ENCODE data around the gene TSPAN31.

TSPAN31 gene

DNA sequence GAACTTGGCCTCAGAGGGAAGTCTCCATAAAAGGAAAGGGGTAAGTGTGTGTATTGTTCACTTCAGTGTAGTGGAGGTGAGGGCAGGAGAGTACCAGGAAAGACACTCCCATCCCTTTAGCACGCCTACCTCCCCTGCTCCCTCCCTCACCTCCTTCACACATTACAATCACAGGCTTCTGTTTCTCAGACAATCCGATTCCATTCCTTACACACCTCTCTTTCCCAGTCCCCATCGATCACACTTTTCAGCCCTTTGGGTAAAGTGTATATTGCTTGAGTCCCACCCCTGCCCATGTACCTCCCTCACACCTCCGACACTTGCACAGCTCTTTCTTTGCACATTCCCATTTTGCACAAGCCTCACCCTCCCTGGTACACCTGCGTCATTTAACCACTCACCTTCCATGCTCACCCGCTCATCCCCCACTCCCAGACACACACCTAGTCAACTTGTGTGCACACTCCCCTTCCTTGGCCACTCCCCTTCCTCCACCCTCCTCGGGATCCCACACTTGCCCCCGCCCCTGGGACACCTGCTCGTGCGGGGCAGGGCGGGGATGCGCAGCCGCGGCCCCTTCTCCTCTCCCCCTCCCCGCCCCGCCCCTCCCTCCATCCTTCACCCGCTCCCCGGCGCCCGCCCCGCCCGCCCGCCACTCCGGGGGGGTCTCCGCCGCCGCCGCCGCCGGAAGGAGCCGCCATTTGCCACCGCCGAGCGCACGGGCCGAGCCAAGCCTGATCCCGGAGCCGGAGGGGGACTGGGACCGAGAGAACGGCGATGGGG lies 9.8 kb downstream of the TSPAN31 start, which contains the start of gene MARCHF9:
Gene MARCHF9 (plus strand): TSS at position 693 of the 783 bp plus-strand sequence. CDS start 426 bp downstream, outside the sequence.
- peak in 1 of 2 experiments; percentile 52 for DNase-seq

- no peak for DNase-seq
Observed at GRCh38 chr12:57755194-57755453, 10.3 kb downstream of the TSPAN31 start.

DNA sequence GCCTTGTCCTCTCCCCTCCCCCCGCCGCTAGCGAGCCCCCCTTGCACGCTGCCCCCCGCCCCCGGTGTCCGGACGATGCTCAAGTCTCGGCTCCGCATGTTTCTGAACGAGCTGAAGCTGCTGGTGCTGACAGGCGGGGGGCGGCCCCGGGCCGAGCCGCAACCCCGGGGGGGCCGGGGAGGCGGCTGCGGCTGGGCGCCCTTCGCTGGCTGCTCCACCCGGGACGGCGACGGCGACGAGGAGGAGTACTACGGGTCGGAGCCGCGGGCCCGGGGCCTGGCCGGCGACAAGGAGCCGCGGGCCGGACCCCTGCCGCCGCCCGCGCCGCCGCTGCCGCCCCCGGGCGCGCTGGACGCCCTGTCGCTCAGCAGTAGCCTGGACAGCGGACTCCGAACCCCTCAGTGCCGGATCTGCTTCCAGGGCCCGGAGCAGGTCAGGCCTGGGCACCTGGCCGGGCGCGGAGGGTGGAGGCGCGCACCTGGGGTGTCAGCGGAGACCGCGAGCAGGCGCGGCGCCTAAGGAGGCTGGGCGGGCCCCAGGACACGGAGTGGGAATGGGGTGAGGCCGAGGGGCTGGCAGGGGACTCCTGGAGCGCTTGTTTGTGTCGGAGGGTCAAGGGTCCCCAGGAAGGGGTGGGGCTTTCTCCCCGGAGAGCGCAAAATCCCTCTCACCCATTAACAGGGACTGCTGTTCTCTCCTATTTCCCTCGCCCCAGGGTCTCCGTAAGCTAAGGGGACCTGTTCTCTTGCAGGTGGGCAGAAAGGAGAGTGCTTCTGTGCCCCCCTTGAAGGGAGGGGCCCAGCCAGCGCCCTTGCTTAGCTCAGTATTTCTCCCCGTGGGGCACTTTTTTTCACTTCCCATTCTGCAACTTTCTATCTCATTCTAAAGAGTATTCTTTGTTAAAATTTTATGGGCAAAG lies 10.9 kb downstream of the TSPAN31 start:
- no peak for DNase-seq

DNA sequence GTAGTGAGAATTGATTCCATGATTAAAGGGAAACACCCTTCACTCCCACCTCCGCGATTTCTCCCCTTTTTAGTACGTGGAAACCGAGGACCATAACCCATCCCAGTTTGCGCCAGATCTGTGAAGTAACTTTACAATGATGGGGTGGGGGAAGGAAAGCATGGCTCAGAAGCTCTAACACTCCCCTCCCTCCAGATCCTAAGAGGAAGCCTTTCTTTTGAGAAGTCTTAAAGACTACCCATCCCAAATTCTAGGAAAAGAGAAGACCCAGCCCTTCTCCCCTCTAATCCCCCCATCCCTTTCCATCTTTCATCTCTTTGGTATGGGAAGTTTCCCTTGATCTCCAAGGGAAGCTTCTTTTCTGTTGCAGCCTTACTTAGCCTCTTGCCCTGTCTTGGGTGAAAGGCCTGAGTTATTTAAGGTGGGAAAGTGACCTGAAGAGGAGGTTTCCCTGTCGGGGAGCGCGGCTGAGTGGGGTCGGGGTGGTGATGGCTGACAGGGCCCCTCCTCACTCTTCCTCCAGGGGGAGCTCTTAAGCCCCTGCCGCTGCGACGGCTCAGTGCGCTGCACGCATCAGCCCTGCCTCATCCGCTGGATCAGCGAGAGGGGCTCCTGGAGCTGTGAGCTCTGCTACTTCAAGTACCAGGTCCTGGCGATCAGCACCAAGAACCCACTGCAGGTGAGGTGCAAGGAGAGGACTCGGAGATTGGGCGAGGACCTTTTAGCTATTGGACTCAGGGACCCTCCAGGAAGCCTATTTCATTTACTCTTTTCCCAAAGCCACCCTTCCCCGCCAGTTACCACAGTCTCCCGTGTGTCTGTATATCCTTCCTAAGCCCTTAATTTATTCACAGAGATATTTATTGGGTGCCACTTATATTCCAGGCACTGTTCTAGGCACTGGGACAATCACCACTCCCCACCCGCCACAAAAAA lies 11.8 kb downstream of the TSPAN31 start:
- DNase-seq: no peak

DNA sequence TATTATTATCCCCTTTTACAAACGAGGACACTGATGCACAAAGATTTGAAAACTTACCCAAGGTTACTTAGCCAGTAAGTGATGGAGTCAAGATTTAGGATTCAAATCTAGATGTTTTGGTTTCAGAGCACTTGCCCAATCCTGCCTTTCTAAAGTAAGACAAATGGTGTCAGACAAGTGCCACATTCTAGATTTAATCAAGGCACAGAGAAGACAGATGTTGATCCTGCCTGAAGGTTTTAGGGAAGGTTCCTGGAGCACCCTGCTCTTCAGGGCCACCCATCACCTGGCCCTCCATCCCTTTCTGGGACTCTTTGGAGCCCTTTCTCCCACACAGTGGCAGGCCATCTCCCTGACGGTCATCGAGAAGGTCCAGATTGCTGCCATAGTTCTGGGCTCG lies 12.9 kb downstream of the TSPAN31 start:
- DNase-seq: no peak

DNA sequence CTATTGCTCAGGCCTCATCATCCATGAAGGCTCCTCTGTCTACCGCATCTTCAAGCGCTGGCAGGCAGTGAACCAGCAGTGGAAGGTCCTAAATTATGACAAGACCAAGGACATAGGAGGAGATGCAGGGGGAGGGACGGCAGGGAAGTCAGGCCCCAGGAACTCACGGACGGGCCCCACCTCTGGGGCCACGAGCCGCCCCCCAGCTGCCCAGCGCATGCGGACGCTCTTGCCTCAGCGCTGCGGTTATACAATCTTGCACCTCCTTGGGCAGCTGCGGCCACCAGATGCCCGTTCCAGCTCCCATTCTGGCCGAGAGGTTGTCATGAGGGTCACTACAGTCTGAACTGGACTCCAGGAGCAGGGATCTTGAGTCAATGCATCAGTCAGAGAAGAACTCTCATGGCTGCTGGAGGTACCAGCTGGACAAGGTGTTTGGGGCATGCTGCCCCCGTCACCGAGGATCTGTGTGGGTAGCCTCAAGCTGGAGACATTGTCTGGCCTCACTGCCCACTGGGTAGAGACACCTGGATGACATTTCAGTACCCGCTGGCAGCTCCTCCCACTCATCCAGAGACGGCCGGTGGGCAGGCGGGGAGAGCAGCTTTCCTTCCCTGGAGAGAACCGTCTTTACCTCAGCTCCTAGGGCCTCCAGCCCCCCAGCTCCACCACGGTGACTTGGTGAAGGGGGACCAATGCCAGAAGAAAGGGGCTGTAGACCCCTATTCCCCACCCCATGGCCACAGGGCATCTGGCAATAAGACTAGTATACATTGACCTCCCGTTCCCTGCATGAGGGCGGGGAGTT lies 13.9 kb downstream of the TSPAN31 start:
- DNase-seq: no peak

GRCh38 chr12:57759360-57759980 lies 14.6 kb downstream of the TSPAN31 start:
- no peak for DNase-seq

DNA sequence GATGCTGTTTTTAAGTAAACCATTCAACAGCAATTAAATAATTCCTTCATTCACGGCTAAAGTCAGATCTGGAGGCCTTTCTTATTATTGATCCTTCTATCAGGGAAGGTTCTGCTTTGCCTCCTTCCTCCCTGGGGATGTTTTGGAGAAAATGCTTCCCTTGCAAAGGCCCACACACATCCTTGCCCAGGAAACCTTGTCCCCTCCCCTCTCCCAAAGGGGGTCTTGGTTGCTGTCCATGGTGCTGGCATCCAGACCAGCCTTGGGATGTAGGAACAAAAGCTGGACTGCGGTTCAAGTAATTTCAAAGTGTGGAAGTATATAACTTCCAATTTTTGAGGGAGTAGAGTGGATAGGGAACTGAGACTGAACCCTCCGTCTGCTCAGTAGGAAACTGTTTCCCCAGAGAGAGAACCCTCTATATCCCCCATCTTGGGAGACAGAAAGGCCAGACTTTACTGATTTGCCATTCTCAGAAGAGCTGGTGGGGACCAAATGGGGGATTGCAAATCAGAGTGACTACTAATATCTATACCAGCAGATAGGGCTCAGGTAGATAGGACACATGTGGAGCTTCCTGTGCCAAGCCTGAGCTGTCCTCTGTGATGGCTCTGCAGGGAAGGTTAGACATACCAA lies 15.6 kb downstream of the TSPAN31 start:
- DNase-seq: no peak

GRCh38 chr12:57761391-57761998 lies 16.7 kb downstream of the TSPAN31 start:
- DNase-seq: no peak

DNA sequence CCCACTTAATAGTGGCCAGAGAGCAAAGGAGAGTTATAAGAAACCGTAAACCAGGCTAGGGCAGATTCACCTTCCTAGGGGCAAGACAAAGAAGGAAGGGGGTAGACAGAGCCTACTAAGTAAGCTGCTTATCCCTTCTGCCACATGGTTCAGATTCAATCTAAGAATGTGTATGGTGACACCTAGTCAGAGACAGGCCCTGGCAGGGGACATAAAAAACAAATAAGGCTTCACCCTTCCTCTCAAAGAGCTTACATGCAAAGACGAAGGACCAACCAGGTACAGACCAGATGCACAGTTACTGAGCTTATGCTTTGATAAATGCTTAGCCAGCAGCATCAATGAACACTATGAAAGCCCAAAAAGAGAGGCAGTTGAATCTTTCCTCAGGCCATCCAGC lies 17.6 kb downstream of the TSPAN31 start:
- DNase-seq: no peak

DNA sequence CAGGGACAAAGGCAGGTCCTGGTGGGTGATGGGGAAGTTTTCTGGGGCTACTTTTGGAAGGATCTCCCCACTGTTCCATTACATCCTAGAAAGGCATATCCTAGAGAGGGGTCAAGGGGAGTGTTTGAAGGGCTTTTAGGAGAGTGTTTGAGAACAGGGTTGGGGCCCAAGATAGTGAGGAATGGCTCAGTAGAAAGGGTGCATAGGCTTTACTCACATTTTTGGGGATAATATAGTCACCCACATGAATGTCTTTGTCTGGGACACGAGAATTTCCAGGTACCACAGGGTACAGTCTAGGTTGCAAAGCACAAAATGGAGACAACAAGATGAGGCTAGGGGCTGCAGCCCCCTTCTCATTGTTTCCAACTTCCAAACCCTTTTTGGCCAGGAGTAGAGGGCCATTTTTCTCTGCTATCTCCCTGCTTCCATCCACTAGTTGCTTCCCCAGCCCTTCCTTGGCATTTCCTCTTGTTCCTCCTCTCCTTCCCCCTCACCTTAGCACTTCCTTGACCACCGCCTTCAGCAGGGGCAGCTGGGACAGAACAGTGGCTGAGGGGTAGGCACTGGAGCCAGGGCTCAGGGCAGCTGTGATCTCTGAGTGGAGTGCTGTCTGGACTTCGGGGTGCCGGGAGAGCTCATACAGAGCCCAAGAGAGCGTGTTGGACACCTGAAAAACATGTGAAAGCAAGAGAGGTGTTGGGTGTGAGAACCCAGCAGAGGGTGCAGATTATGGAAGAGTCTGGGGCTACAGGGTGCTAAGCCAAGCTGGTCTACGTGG lies 19.2 kb downstream of the TSPAN31 start:
- DNase-seq: no peak

DNA sequence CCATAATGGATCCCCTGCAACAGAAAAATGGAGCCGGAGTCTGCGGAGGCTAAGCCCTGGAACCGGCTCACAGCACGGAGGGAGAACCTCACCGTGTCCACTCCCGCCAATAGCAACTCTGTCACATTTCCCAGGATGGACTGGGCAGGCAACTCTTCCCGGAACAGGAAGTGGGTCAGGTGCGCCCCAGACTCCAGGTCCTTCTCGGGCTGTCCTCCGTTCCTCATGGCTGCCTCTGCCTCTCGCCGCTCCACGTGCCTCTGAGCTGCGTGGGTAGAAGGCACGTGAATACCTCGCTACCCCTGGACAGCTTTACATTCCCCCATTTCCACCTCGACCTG lies 19.8 kb downstream of the TSPAN31 start:
- DNase-seq: no peak

DNA sequence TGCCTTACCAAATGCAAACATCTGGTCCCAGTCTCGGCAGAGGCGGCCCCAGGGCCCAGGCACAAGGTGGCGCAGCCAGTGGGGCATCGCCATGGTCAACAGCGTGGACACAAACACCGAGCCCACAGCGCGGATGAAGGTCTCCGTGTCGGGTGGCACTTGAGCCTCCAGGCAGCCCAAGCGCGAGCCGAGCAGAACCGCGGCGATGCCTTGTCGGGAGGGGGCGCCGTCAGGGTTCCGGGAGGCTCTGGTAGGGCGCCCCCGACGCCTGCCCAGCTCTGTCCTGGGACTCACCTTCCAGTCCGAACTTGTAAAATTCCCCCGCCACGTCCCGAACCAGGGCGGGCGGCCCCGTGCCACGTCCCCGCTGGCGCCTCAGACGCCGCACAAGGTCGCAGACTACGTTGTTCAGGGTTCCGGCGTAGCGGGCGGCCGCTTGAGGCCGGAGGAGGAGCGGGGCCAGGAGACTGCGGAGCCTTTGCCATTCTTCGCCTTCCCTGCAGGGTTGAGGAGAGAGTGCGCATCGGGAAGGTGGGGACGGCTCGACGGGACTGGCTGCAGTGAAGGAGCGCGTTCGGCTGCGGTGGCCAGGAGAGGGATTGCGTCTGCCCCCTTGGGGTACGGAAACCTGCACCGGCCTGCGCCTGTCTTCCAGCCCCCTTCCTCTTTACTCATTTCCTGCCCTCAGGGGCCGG lies 20.3 kb downstream of the TSPAN31 start:
- no peak for DNase-seq

GRCh38 chr12:57765698-57766463 lies 21.0 kb downstream of the TSPAN31 start:
- no peak for DNase-seq

DNA sequence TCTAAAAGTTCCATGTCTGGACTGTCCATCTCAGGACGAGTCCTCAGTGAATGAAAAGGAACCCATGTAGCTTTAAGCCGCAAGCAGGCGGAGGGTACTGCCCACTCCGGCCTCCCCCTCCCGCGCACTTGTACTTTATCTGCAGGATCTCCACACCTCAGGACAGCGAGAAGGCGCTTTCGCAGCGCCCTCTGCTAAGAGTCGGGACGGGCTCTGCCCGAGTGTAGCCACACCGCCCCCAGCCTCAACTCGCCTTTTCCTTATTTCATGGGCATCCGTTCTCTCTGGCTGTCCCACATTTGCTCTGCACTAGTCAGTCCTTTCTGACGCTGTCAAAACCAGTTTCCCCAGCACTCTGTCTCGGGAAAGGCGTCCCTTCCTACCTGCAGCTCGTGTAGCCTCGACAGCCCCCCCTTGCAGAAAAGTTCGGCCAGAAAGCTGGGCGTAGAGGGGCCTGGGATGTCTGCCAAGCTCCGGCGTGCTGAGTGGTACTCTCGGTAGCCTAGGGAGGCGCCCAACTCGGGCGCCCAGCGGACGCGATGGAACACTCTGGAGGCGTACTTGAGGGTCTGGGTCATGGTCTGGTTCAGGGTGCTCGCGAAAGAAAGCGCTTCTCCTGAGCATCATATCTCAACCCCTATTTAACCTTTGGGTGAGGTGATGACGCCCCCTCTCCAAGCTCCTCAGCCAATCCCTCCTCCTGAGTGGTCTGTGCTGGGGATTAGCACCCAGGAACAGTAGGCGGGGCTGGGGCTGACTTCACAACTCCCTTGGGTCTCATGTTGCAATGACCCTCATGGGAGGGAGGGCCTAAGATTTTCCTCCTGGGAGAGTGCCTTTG lies 21.8 kb downstream of the TSPAN31 start, which contains the start of gene CYP27B1:
Gene CYP27B1 (minus strand): TSS at position 615 of the 841 bp plus-strand sequence. CDS start 37 bp downstream, at position 578.
- DNase-seq: no peak

GRCh38 chr12:57767305-57767698 lies 22.5 kb downstream of the TSPAN31 start:
- DNase-seq: no peak

- DNase-seq: no peak
Observed at GRCh38 chr12:57767876-57768275, 23.0 kb downstream of the TSPAN31 start.

All from NCI-H446 (cell line).